HS-27A (cell line): ENCODE data around the gene CR2.
A peak's percentile ranks its signal among the peaks of the same experiment; 100 is the strongest.
"Not testable (repeated sequence)": the region's sequence is repeated elsewhere in the genome, so short reads cannot be mapped to it uniquely, and the experiment has no call there.

Source experiments
- DNase-seq: peaks from one replicate; pipeline ENCODE4 v3.0.0-alpha.2; 2012; ENCODE audit warnings: low read depth, missing footprints

Gene CR2

GRCh38 chr1:207444514-207445217 is 9.5 kb upstream of the CR2 start:
- no peak for DNase-seq

- no peak for DNase-seq
These were observed 450 bp upstream of the CR2 start for GRCh38 chr1:207453710-207454045.

GRCh38 chr1:207455183-207455754 is 1.1 kb downstream of the CR2 start:
- DNase-seq, result no peak

GRCh38 chr1:207458414-207458813 is 4.3 kb downstream of the CR2 start:
- DNase-seq, result no peak

- no peak for DNase-seq
These were observed 4.9 kb downstream of the CR2 start for GRCh38 chr1:207459008-207459407.

- DNase-seq, result no peak
These were observed 7.5 kb downstream of the CR2 start for GRCh38 chr1:207461649-207462048.

GRCh38 chr1:207462535-207462934 is 8.4 kb downstream of the CR2 start:
- DNase-seq, result no peak

DNA sequence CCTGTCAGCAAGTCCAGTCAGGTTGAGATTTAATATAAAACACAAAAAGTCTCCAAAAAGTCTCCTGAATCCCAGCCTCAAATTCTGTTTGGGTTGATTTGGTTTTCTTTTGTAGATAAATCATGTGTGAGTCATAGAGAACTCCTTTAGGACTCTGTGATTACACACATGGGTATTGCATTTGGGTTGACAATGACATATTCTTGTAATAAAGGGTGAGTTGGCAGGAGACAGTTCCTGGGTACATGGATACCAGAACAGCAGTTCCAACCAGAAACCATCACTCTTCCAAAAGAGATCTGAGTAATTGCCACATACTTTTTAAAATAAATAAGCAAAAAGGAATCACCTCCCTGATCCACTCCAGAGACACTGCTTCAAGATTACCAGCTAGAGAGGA is 8.9 kb downstream of the CR2 start:
- DNase-seq, result no peak

GRCh38 chr1:207463571-207463970 is 9.4 kb downstream of the CR2 start:
- DNase-seq, result no peak

- DNase-seq, result no peak
These were observed 16.8 kb downstream of the CR2 start for GRCh38 chr1:207470927-207471326.

DNA sequence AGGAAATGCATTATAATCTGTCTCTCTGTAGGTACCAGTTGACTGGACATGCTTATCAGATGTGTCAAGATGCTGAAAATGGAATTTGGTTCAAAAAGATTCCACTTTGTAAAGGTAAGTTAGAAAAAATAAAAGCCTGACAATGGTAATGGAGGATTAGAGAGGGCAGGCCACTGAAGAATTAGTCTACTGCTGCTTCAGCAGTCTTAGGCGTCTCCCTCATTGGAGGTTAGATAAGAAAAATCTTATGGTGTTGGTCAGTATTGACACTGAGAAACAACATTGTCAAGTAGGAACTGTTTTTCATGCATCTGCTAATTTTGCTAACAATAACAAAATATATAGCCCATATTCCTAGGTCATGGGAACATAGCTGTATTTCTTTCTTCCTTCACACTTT is 20.1 kb downstream of the CR2 start:
- no peak for DNase-seq

DNA sequence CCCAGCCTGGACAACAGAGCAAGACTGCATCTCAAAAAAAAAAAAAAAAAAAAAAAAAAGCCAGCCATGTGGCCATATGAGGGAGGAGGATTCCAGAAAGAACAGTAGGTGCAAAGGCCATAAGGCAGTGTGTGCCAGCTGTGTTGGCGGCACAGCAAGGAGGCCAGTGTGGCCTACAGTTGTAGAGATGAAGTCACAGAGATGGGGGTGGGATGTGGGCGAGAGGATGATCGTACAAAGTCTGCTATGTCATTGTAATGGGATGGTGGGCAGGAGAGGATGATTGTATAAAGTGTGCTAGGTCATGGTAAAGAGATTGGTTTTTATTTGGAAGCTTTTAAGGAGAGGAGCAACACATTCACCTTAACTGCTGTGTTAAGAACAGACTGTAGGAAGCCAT is 32.1 kb downstream of the CR2 start:
- DNase-seq, result no peak

GRCh38 chr1:207487636-207488035 is 33.5 kb downstream of the CR2 start:
- no peak for DNase-seq

DNA sequence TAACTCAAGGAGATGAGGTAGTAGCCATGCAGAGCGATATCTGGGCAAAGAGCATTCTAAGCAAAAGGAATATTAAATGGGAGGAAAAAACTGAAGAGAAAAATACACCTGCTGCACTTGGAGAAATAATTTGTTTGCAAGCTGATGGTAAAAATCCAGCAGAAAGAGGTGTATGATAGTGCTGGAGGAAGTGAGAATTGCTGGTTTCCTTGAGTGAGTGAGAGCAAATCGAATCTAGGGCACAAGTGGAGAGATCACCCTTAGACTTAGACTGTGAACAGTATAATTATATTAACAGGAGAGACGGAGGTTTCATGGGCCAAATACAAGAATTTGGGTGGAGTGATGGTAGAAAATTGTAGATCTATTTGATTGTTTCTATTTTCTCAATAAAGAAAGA is 39.1 kb downstream of the CR2 start:
- DNase-seq, result no peak

DNA sequence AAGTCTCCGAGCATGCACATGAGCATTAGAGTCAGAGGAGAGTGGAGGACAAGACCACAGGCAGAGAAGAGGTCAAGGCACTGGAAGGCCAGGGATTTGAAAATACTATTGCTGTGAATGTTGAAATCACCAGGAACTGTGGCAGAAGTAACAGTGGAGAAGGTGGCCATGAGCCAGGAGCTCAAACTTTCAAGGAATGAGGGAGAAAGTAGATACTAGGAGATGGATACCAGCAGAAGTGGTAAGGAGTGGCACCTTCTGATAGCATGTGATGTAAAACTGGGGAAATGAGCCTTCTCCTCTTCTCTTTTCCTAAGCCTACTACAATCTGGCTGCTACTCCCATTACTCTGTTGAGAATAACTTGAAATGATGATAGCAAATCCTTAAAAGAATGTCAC is 40.0 kb downstream of the CR2 start:
- no peak for DNase-seq

GRCh38 chr1:207495281-207495680 is 41.2 kb downstream of the CR2 start:
- not testable (repeated sequence) for DNase-seq

DNA sequence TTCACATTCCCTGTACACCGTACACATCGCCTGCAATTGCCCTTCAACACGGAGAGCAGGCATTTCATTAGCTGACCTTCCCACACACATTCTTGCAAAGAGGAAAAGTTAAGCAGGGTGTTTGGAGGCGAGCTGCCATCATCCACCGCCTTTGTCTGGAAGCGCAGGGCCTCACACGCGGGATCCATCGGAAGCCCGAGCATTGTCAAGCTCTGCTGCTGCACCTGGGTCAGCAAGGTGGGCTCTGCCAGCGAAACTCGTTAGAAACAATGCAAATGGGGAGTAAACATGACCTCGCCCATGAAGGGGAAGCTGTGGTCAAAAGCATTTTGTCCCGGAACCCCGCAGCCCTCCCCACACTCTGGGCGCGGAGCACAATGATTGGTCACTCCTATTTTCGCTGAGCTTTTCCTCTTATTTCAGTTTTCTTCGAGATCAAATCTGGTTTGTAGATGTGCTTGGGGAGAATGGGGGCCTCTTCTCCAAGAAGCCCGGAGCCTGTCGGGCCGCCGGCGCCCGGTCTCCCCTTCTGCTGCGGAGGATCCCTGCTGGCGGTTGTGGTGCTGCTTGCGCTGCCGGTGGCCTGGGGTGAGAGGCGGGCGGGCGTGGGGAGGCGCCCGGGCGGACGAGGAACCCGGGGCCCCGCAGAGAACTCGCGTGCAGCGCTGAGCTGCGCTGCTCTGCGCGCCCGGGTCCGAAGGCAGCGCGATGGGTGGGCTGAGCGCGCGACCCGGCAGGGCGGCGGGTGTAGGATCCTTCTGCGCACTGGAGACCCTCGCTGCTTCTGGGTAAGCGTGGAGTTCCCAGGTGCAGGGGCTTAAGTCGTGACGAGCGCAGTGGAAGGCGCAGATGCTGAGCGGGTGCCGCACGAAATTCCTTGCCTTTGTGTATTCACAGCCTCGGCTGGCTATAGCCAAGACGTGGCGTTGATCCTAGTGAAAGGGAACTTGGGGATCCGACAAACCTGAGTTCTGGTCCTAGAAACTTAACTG is 42.0 kb downstream of the CR2 start, which contains the start of gene CR1:
Gene CR1, plus strand, starts transcription at position 357 of the 992 bp plus-strand sequence. Its CDS starts 111 bp downstream, at position 468.
- no peak for DNase-seq

GRCh38 chr1:207497941-207498340 is 43.8 kb downstream of the CR2 start:
- DNase-seq, result no peak

DNA sequence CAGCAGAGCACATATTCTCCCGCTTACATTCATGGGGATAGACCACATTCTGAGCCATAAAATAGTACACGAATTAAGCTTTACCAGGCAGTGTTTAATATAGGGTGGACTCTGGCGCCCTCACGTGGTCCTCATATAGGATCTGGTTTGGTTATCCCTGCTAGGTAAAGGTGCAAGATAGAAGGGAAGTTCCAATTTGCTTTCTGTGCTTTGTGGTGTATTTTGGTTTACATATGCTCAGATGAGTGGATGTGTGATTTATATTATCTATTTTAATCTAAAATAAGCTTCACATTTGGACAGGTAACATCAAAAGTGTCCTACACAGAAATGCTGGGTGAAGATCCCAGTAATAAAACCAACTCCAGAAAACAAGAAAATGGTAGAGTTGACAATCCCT is 45.4 kb downstream of the CR2 start:
- DNase-seq, result peak; percentile 24

DNA sequence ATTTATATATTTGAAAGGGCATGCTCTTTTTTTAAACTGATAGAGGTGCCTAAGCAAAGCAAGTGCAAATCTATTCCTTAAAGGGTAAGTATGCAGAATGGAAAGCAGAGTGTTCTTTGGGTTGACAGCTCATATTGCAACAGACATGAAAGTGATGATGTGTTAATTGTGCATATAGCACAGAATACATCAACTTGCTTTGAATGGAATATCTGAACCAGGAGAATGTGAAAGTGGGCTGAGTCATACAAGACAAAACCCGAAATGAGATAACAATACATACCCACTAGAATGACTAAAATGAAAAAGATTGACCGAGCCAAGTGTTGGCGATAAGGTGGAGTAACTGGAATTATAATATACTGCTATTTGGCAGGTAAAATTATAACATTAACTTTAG is 46.2 kb downstream of the CR2 start:
- DNase-seq, result no peak

GRCh38 chr1:207501071-207501470 is 46.9 kb downstream of the CR2 start:
- DNase-seq, result no peak

DNA sequence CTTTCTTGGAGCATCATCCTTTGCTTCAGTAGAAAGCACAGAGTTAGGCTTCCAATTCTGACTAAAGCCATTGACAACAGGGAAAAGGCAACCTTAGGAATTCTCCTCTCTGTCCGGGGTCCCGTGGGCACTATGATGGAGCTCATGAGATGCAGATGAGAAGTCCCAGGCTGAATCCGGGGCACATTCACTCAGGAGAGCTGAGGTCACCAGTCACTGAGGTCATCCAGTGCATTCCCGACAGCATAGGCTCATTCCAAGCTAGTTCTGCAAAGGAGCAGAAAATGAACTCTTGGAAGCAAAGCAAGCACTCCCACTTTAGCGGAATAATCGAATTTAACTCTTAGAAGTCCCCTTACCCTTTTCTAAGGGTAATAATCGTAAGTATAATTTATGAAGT is 48.6 kb downstream of the CR2 start:
- no peak for DNase-seq

GRCh38 chr1:207503950-207504349 is 49.8 kb downstream of the CR2 start:
- no peak for DNase-seq
